Measurements from ENCODE around the gene ANKS3. TPM values are rescaled to one million over a fixed set of nuclear protein-coding genes. Genes with fewer than 3 reads are reported as not detected.

The ANKS3 gene
- total RNA-seq, 1 experiment from 2014 or later, result 32.8 TPM

DNA sequence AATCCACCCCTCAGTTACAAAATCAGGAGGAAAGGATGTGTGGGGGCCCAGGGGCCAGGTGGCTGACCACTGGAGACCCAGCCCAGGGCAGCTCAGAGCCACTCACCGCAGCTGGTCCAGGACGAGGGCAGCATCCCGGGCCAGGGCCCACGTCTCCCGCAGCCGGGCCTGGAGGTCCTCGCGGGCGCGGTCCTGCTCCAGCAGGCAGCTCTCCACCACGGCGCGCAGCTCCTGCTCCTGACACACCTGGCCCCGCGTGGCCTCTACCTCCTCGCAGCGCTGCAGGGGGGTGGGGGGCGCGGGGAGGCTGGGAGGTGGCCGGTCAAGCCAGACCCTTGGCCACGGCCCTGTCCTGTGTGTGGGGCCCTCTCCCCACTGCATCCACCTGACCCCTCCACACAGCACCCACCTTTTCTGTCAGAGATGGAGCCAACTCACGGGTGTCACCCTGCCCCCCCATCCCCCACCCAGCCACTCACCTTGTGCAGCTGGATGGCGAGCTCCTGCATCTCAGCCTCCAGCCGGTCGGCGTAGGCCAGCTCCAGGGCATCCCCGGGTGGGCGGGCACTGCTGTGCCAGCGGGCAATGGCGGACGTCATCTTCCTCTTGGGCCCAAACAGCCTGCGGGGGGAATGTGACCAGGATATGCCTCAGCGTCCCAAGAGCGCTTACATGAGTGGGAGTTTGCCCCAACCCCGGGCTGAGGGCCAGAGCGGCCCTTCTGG, 35.6 kb downstream of the ANKS3 start:
- ChIA-PET CTCF (no interaction called here), POLR2A (ENCODE audit: unreplicated experiment) (no interaction called here)
- no peak overlapping the region for H3K4me3 ChIP-seq
- H4K20me1 ChIP-seq (ENCODE audit: insufficient read depth), result peaks cover 3% of the 10 kb centered on the region; the same call in 1 of the 2 replicates
- H3K4me2 ChIP-seq, result no peak overlapping the region
- H3K36me3 ChIP-seq (ENCODE audit: low read depth), result no peaks in the 10 kb centered on the region; the same call in 1 of the 2 replicates
- no peaks in the 10 kb centered on the region for H3K9me2 ChIP-seq (ENCODE audit: insufficient read depth)
- H3K27ac ChIP-seq, result no peak overlapping the region
- peaks cover 5% of the 10 kb centered on the region; the same call in 1 of the 2 replicates for H3K4me1 ChIP-seq (replicated peaks; ENCODE audit: insufficient read depth)
- BruUV-seq (replicated peaks), result no TSS peak
- peaks cover 9% of the 10 kb centered on the region; the same call in 1 of the 2 replicates for H3F3A ChIP-seq (ENCODE audit: insufficient read depth, low read depth)
- H3K9me3 ChIP-seq (ENCODE audit: insufficient read depth, low read depth), result no peaks in the 10 kb centered on the region
- TF ChIP-seq, protein P1, sequence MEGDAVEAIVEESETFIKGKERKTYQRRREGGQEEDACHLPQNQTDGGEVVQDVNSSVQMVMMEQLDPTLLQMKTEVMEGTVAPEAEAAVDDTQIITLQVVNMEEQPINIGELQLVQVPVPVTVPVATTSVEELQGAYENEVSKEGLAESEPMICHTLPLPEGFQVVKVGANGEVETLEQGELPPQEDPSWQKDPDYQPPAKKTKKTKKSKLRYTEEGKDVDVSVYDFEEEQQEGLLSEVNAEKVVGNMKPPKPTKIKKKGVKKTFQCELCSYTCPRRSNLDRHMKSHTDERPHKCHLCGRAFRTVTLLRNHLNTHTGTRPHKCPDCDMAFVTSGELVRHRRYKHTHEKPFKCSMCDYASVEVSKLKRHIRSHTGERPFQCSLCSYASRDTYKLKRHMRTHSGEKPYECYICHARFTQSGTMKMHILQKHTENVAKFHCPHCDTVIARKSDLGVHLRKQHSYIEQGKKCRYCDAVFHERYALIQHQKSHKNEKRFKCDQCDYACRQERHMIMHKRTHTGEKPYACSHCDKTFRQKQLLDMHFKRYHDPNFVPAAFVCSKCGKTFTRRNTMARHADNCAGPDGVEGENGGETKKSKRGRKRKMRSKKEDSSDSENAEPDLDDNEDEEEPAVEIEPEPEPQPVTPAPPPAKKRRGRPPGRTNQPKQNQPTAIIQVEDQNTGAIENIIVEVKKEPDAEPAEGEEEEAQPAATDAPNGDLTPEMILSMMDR (conservative IDR thresholded peaks at IDR 0.05), result no peak
- TF ChIP-seq EZH2 (IDR thresholded peaks at IDR 0.05; ENCODE audit: low read depth), result no peak
- peaks cover 3% of the 10 kb centered on the region; the same call in 1 of the 2 replicates for H3K79me2 ChIP-seq (ENCODE audit: low read depth)
- H3K27me3 ChIP-seq (ENCODE audit: insufficient read depth, low read depth), result no peaks in the 10 kb centered on the region
- no peak for DNase-seq
- H2AFZ ChIP-seq, result no peak overlapping the region
- intact Hi-C loops (cut with micrococcal nuclease; ENCODE audit: unreplicated experiment), result no loop called here

DNA sequence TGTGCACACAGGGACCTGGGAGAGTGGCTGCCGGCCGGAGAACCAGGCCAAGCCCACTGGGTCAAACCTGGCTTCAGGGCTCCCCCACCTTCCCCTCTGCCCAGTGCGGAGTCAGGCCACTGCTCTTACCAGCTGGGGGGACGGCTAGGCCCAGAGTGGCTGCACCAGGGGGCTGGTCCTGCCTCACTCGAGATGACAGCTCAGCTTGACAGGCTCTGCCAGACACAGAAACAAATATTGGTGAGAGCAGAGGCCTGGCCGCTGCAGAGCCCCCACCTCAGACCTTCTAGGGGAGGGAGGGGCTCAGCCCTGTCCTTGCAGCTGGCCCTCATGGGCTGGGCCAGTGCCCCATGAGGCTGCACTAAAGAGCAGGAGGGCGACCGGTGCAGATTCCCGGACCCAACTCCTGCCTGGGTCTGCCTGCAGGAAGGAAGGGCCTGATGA, 36.2 kb downstream of the ANKS3 start:
- intact Hi-C loops (cut with micrococcal nuclease; ENCODE audit: unreplicated experiment), result no loop called here

More for the DNA sequence above, 36.2 kb downstream of the ANKS3 start:
- H3F3A ChIP-seq (ENCODE audit: insufficient read depth, low read depth), result peaks cover 9% of the 10 kb centered on the region; the same call in 1 of the 2 replicates
- H4K20me1 ChIP-seq (ENCODE audit: insufficient read depth), result peaks cover 3% of the 10 kb centered on the region; the same call in 1 of the 2 replicates
- H3K36me3 ChIP-seq (ENCODE audit: low read depth), result no peaks in the 10 kb centered on the region
- peaks cover 3% of the 10 kb centered on the region; the same call in 1 of the 2 replicates for H3K79me2 ChIP-seq (ENCODE audit: low read depth)
- no peak overlapping the region for H3K27ac ChIP-seq
- H3K9me2 ChIP-seq (ENCODE audit: insufficient read depth), result no peaks in the 10 kb centered on the region
- POLR2A ChIA-PET (ENCODE audit: unreplicated experiment), result no interaction called here
- CTCF ChIA-PET, result interaction anchor here (0.6 kb wide), 1 partner anchor 179 kb away, joined by 4 read pairs; no protein-coding TSS in a partner anchor
- H2AFZ ChIP-seq, result no peak overlapping the region
- no peak for DNase-seq
- no peak overlapping the region for H3K4me2 ChIP-seq
- H3K4me3 ChIP-seq, result no peak overlapping the region
- peaks cover 7% of the 10 kb centered on the region; the same call in 1 of the 2 replicates for H3K4me1 ChIP-seq (replicated peaks; ENCODE audit: insufficient read depth)
- BruUV-seq (replicated peaks), result no TSS peak
- H3K9me3 ChIP-seq (ENCODE audit: insufficient read depth, low read depth), result no peaks in the 10 kb centered on the region
- H3K27me3 ChIP-seq (ENCODE audit: insufficient read depth, low read depth), result no peaks in the 10 kb centered on the region
- TF ChIP-seq, protein P1 (conservative IDR thresholded peaks at IDR 0.05), result no peak
- no peak for TF ChIP-seq EZH2 (IDR thresholded peaks at IDR 0.05; ENCODE audit: low read depth)
